ENCODE data around the gene GLIS2. TPM values are rescaled to one million over a fixed set of nuclear protein-coding genes. Genes with fewer than 3 reads are reported as not detected.

GLIS2 gene
- total RNA-seq, 1 experiment from 2014 or later = 44.2 TPM

DNA sequence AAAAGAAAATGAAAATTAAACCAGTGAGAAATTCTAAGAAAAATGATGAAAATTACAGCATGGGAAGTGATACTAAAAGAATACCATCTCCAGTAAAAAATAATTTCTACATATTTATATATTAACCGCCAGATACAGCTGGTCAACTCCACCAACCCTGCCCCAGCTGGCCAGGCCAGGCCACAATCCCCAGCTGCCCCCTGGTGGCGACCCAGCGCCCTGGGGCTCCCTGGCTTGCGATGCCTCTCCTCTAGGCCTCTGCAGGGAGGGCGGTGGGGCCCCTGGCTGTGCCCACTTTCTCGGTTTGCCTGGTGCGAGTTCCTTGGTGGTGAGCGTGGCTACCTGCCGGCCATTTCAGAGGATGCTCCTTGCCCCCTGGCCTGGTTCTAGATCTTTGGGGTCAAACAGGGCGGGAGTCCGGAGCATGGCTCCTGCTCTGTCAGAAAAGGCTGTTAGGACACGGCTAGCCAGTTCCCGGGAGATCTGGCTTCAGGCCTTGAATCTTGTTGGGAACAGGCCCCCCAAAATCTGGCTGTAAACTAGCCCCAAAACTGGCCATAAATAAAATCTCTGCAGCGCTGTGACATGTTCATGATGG, 14.5 kb downstream of the GLIS2 start:
- peak in 1 of 2 experiments; percentile 85 for DNase-seq
- no peaks in the 10 kb centered on the region for H3K79me2 ChIP-seq (ENCODE audit: low read depth)
- BruUV-seq (replicated peaks) = no TSS peak

DNA sequence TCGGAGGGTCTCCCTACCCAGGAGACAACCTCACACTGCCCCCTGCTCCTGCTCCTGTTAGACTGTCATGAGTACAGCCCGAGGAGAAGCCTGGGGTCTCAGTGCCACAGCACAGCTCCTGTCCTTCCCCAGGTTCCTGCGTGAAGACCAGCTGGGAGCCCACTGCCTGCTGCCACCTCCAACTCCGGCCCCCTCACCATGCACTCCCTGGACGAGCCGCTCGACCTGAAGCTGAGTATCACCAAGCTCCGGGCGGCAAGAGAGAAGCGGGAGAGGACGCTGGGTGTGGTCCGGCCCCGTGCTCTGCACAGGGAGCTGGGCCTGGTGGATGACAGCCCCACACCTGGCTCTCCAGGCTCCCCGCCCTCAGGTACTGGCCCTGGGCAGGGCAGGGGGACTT, 16.2 kb downstream of the GLIS2 start:
- Histone ChIP-seq H3K36me3 (ENCODE audit: low read depth) (no peaks in the 10 kb centered on the region), H3K79me2 (ENCODE audit: low read depth) (no peaks in the 10 kb centered on the region), H3K4me3 (no peak overlapping the region), H3F3A (ENCODE audit: insufficient read depth, low read depth) (peaks cover 14% of the 10 kb centered on the region; the same call in 1 of the 2 replicates), H3K27ac (no peak overlapping the region), H2AFZ (no peak overlapping the region), H3K4me2 (no peak overlapping the region), H4K20me1 (ENCODE audit: insufficient read depth) (peaks cover 24% of the 10 kb centered on the region), H3K4me1 (replicated peaks; ENCODE audit: insufficient read depth) (no peaks in the 10 kb centered on the region), H3K9me2 (ENCODE audit: insufficient read depth) (no peaks in the 10 kb centered on the region), H3K27me3 (ENCODE audit: insufficient read depth, low read depth) (no peaks in the 10 kb centered on the region), H3K9me3 (ENCODE audit: insufficient read depth, low read depth) (no peaks in the 10 kb centered on the region)
- no peak for DNase-seq
- ChIA-PET CTCF (no interaction called here), POLR2A (ENCODE audit: unreplicated experiment) (no interaction called here)
- BruUV-seq (replicated peaks) = no TSS peak
- intact Hi-C loops (cut with micrococcal nuclease; ENCODE audit: unreplicated experiment) = no loop called here
- TF ChIP-seq EZH2 (IDR thresholded peaks at IDR 0.05; ENCODE audit: low read depth) = no peak
- TF ChIP-seq, protein P1, sequence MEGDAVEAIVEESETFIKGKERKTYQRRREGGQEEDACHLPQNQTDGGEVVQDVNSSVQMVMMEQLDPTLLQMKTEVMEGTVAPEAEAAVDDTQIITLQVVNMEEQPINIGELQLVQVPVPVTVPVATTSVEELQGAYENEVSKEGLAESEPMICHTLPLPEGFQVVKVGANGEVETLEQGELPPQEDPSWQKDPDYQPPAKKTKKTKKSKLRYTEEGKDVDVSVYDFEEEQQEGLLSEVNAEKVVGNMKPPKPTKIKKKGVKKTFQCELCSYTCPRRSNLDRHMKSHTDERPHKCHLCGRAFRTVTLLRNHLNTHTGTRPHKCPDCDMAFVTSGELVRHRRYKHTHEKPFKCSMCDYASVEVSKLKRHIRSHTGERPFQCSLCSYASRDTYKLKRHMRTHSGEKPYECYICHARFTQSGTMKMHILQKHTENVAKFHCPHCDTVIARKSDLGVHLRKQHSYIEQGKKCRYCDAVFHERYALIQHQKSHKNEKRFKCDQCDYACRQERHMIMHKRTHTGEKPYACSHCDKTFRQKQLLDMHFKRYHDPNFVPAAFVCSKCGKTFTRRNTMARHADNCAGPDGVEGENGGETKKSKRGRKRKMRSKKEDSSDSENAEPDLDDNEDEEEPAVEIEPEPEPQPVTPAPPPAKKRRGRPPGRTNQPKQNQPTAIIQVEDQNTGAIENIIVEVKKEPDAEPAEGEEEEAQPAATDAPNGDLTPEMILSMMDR (conservative IDR thresholded peaks at IDR 0.05) = no peak

More for the DNA sequence above, 14.5 kb downstream of the GLIS2 start:
- H2AFZ ChIP-seq = no peak overlapping the region
- POLR2A ChIA-PET (ENCODE audit: unreplicated experiment) = no interaction called here
- H3K4me2 ChIP-seq = no peak overlapping the region
- CTCF ChIA-PET = interaction anchor here (0.7 to 1.4 kb wide), 4 partner anchors 21 to 130 kb away, joined by 3 to 5 read pairs (median 5); no protein-coding TSS in a partner anchor
- TF ChIP-seq, protein P1 (conservative IDR thresholded peaks at IDR 0.05) = peak; percentile 96
- TF ChIP-seq EZH2 (IDR thresholded peaks at IDR 0.05; ENCODE audit: low read depth) = no peak
- no peaks in the 10 kb centered on the region for H3K36me3 ChIP-seq (ENCODE audit: low read depth)
- peaks cover 18% of the 10 kb centered on the region for H4K20me1 ChIP-seq (ENCODE audit: insufficient read depth)
- no peaks in the 10 kb centered on the region for H3K4me1 ChIP-seq (replicated peaks; ENCODE audit: insufficient read depth)
- intact Hi-C loops (cut with micrococcal nuclease; ENCODE audit: unreplicated experiment) = loop anchor here (1.0 to 2.0 kb wide), 4 partner anchors 22 to 348 kb away; no protein-coding TSS in a partner anchor
- H3K4me3 ChIP-seq = no peak overlapping the region
- H3K9me3 ChIP-seq (ENCODE audit: insufficient read depth, low read depth) = no peaks in the 10 kb centered on the region
- no peaks in the 10 kb centered on the region for H3K27me3 ChIP-seq (ENCODE audit: insufficient read depth, low read depth)
- H3K27ac ChIP-seq = no peak overlapping the region
- no peaks in the 10 kb centered on the region for H3K9me2 ChIP-seq (ENCODE audit: insufficient read depth)
- peaks cover 7% of the 10 kb centered on the region; the same call in 1 of the 2 replicates for H3F3A ChIP-seq (ENCODE audit: insufficient read depth, low read depth)

DNA sequence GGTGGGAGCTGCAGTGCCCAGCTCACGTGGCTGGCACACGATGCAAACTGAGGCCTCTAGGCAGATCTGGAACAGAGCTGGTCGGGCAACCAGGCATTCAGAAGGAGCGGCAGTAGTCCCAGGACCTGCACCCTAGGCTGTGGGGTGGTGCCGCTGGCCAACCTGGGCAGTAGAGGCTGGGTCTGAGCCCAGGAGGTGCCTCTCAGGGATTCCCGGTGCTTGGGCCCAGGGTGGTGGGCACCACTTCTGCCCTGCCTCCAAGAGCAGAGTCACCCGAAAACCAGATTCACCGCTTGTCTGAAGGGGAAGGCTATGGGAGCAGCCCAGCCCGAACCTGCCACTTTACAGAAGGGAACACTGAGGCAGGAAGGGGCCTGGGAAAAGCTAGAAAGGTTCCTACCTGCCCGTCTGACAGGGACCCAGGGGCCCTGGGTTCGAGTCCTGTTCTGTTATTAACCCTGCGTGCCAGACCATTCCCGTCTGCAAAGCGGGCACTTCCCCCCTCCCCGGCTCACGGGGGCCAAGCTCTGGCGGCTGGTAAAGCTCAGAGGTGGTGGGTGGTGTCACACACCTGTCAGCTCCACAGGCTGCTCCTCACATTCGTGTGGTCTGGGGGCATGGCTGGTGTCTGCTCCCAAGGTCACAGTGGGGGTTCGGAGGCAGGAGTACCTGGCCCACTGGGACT, 16.9 kb downstream of the GLIS2 start:
- TF ChIP-seq EZH2 (IDR thresholded peaks at IDR 0.05; ENCODE audit: low read depth) = no peak
- TF ChIP-seq, protein P1 (conservative IDR thresholded peaks at IDR 0.05) = no peak
- H3K27ac ChIP-seq = no peak overlapping the region
- ChIA-PET POLR2A (ENCODE audit: unreplicated experiment) (no interaction called here), CTCF (interaction anchor here (0.6 kb wide), 1 partner anchor 171 kb away, joined by 4 read pairs; no protein-coding TSS in a partner anchor)
- no peaks in the 10 kb centered on the region for H3K9me3 ChIP-seq (ENCODE audit: insufficient read depth, low read depth)
- H4K20me1 ChIP-seq (ENCODE audit: insufficient read depth) = peaks cover 24% of the 10 kb centered on the region
- no TSS peak for BruUV-seq (replicated peaks)
- H3K79me2 ChIP-seq (ENCODE audit: low read depth) = no peaks in the 10 kb centered on the region
- no peaks in the 10 kb centered on the region for H3K27me3 ChIP-seq (ENCODE audit: insufficient read depth, low read depth)
- H3K4me2 ChIP-seq = no peak overlapping the region
- H3K9me2 ChIP-seq (ENCODE audit: insufficient read depth) = no peaks in the 10 kb centered on the region
- H3K36me3 ChIP-seq (ENCODE audit: low read depth) = no peaks in the 10 kb centered on the region
- peaks cover 14% of the 10 kb centered on the region; the same call in 1 of the 2 replicates for H3F3A ChIP-seq (ENCODE audit: insufficient read depth, low read depth)
- DNase-seq = no peak
- intact Hi-C loops (cut with micrococcal nuclease; ENCODE audit: unreplicated experiment) = no loop called here
- H2AFZ ChIP-seq = no peak overlapping the region
- H3K4me3 ChIP-seq = no peak overlapping the region
- no peaks in the 10 kb centered on the region for H3K4me1 ChIP-seq (replicated peaks; ENCODE audit: insufficient read depth)

Measured in PC-9 (cell line).